ENCODE results near the gene PBX1.

GRCh38 chr1:164783778-164784555, 225.0 kb downstream of the PBX1 start:
- no peak for TF ChIP-seq CTCF (IDR thresholded peaks at IDR 0.05; ENCODE audit: low read length)
- TF ChIP-seq EZH2phosphoT487 (IDR thresholded peaks at IDR 0.05; ENCODE audit: low read length) = no peak
